GM19395 (cell line): ENCODE measurements around the gene CSTF1.

ENCODE experiments used
- ATAC-seq: cut with Tn5 transposase; IDR thresholded peaks from one replicate; pipeline ENCODE4 v1.9.1; 2021; ENCODE audit warnings: mild to moderate bottlenecking, moderate library complexity; ENCODE audit not compliant: unreplicated experiment

Gene CSTF1

GRCh38 chr20:56449459-56449858 lies 57.0 kb downstream of the CSTF1 start:
- no peak for ATAC-seq

DNA sequence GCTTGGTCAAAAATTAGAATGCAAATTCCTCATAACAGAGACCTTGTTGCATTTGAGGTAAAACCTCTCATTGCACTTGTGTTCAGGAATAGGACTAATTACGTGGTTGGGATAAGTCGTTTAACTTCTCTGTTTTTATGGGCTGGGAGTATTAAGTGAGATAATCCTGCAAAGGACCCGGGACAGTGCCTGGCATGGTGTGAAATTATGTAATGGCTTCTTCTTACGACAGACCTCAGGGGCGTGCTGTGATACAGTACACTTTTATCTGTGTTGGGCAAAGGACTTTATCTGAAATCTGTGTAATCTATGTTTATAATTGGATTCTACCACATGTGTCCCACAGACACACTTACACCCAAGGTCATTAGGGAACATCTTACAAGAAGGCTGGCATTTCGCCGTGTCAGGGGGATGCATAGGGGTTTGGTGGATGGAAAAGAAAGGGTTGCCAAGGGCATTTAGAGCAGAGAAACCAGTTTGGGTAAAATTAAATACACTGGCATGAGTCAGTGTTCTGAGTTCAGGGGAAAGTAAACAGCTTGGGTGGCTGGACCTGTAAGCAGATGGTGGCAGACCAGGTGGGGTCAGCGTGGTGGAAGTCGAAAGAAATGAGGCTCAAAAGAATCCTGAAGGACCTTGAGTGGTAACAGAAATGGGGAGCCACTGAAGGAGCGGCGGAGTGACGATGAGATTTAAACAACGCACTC lies 58.8 kb downstream of the CSTF1 start:
- ATAC-seq: no peak

- ATAC-seq: peak; percentile 86
These were observed 60.9 kb downstream of the CSTF1 start for GRCh38 chr20:56453352-56453751.

- ATAC-seq: peak; percentile 84
These were observed 62.3 kb downstream of the CSTF1 start for GRCh38 chr20:56454754-56455153.
